ENCODE results near the gene PFKP.

PFKP gene

GRCh38 chr10:3069876-3070275 lies 2.5 kb downstream of the PFKP start:
- no peak for DNase-seq (ENCODE audit: low spot score)

GRCh38 chr10:3071405-3072198 lies 4.3 kb downstream of the PFKP start:
- DNase-seq (ENCODE audit: low spot score) = no peak

GRCh38 chr10:3072641-3073360 lies 5.5 kb downstream of the PFKP start:
- peak; percentile 72 for DNase-seq (ENCODE audit: low spot score)

GRCh38 chr10:3074145-3074665 lies 6.9 kb downstream of the PFKP start:
- no peak for DNase-seq (ENCODE audit: low spot score)

GRCh38 chr10:3074985-3075600 lies 7.7 kb downstream of the PFKP start:
- no peak for DNase-seq (ENCODE audit: low spot score)

GRCh38 chr10:3076138-3076537 lies 8.8 kb downstream of the PFKP start:
- DNase-seq (ENCODE audit: low spot score) = no peak

- DNase-seq (ENCODE audit: low spot score) = no peak
These were observed 10.2 kb downstream of the PFKP start for GRCh38 chr10:3077509-3077908.

GRCh38 chr10:3077940-3078630 lies 10.7 kb downstream of the PFKP start:
- DNase-seq (ENCODE audit: low spot score) = peak; percentile 99

- DNase-seq (ENCODE audit: low spot score) = no peak
These were observed 14.1 kb downstream of the PFKP start for GRCh38 chr10:3081383-3081981.

GRCh38 chr10:3082290-3082689 lies 14.9 kb downstream of the PFKP start:
- DNase-seq (ENCODE audit: low spot score) = no peak

- DNase-seq (ENCODE audit: low spot score) = no peak
These were observed 18.6 kb downstream of the PFKP start for GRCh38 chr10:3085785-3086567.

- no peak for DNase-seq (ENCODE audit: low spot score)
These were observed 23.0 kb downstream of the PFKP start for GRCh38 chr10:3090388-3090787.

- DNase-seq (ENCODE audit: low spot score) = no peak
These were observed 23.8 kb downstream of the PFKP start for GRCh38 chr10:3090914-3091787.

GRCh38 chr10:3091921-3092320 lies 24.6 kb downstream of the PFKP start:
- DNase-seq (ENCODE audit: low spot score) = no peak

GRCh38 chr10:3093996-3094395 lies 26.6 kb downstream of the PFKP start:
- no peak for DNase-seq (ENCODE audit: low spot score)

GRCh38 chr10:3094609-3095036 lies 27.3 kb downstream of the PFKP start:
- no peak for DNase-seq (ENCODE audit: low spot score)

GRCh38 chr10:3095373-3096139 lies 28.2 kb downstream of the PFKP start:
- DNase-seq (ENCODE audit: low spot score) = no peak

- no peak for DNase-seq (ENCODE audit: low spot score)
These were observed 28.8 kb downstream of the PFKP start for GRCh38 chr10:3096149-3096548.

- no peak for DNase-seq (ENCODE audit: low spot score)
These were observed 29.8 kb downstream of the PFKP start for GRCh38 chr10:3097160-3097559.

All from SK-N-DZ (cell line).